COLO668 (cell line): Measurements from ENCODE around the gene TMEM269.

ENCODE experiments used
- DNase-seq: peaks from one replicate; lab custom pipeline; 2025; ENCODE audit not compliant: unreplicated experiment; lab: John Stamatoyannopoulos, UW

TMEM269 gene

DNA sequence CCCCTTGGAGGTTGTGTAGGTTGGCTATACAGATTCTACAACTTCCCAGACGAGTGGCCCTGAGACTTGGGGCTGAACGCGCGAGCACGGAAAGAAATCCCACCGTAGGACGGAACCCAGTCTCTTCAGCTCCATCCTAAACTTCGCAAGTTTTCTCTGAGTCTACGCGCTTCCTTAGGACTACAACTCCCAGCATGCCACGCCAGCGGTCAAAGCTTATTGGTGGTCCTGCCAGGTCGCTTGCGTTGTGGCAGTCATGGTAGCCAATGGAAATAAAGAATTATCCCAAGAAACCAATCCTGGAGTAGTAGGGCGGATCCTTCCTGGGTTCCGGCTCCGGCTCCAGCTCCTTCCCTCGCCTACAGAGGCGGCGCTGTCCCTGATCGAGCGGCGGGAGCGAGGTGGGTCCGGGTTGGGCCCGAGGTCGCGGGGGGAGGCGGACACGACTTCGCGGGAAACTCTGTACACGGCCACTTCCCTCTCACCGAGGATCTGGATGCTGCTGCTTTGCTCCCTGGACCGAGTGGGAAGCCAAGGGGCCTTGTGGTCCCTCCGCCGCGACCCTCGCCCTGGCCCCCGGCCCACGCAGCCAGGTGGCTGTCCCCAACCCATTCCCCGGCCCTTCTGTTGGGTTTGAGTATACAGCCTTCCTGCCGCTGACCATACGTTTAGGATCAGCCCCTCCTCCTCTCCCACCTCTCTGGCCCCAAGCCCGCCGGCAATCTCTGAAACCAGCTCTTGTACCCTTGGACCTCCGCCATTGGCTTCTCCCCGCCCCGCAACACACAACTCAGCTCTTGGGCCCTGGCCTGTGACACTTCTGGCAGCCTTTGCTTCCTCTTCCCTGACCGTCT lies 61.7 kb downstream of the TMEM269 start, which contains the start of gene ZNF691:
TSS of gene ZNF691 (plus strand) at position 357 of the 854 bp plus-strand sequence. CDS start 3,046 bp downstream, outside the sequence.
- peak; percentile 98 for DNase-seq

GRCh38 chr1:42847111-42847595 lies 62.4 kb downstream of the TMEM269 start:
- DNase-seq = no peak

- DNase-seq = no peak
Measured at GRCh38 chr1:42847721-42848460, 63.1 kb downstream of the TMEM269 start.

DNA sequence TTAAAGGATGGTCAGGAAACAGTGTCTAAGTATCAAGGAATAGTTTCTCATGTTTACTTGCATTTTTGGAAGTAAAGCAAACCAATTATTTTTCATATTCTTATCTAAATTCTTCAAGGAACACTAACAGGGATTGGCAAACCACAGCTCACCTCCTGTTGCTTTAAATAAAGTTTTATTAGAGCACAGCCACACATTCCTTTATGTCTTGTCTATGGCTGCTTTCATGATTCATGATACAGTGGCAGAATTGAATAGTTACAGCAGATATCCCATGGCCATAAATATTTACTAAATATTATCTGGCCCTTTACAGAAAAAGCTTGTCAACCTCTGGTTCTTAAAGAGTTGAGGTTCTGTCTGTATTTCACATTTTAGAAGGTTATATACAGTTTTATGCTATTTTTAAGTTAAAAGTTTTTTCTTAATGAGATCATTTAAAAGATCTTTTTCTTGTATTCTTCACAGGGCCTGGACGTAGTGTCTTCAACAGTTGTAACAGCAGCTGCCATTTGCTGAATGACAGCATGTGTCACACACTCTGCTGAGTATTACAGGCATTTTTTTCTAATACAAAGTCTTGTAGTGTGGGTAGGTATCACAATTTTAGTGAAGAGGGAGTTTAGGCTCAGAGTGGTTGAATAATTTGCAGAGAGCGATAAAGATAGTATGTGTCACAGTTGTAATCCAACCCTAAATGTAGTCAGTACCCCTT lies 64.2 kb downstream of the TMEM269 start:
- DNase-seq = no peak

DNA sequence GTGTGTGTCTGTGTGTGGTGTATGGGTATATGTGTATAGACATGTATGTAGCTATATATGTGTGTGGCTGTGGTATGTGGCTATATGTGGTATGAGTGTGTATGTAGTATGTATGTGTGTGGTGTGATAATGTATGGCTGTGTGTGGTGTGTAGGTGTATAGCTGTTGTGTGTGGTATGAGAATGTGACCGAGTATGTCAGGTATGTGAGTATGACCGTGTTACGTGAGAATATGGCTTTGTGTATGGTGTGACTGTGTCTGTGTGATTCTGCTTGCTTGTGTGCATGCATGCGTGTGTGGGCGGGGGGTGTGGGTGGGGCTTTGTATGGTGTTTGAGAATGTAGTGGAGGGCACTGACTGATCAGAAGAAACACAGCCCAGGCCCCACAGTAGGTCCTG lies 65.2 kb downstream of the TMEM269 start:
- no peak for DNase-seq
